Ovary (tissue), 3 donors: ENCODE measurements around the gene RABL6.
"Not testable (repeated sequence)": the region's sequence is repeated elsewhere in the genome, so short reads cannot be mapped to it uniquely, and the experiment has no call there.

ENCODE experiments used
- EP300 ChIP-seq: sonication (generic); formaldehyde crosslinking; IDR thresholded peaks from one replicate; pipeline ENCODE4 v1.6.1; 2017; ENCODE audit warnings: antibody characterized with exemption
- POLR2A ChIP-seq: fragments of 450-650 bp; IDR thresholded peaks from one replicate; pipeline ENCODE4 v1.6.1; 2017; ENCODE audit warnings: antibody characterized with exemption, mild to moderate bottlenecking, moderate library complexity
- TF ChIP-seq, protein P1 (sequence below), 3 donors: fragments of 450-650 bp in 2 of 3; fragments of 200-600 bp in 1 of 3; IDR thresholded peaks; one replicate each; pipeline versions ENCODE4 v1.5.1 to v1.8.0; 2016 to 2022; ENCODE audit warnings: antibody characterized with exemption in 3 of 3, mild to moderate bottlenecking in 1 of 3
- donor health status: DM: no; HTN: no; CAD: no.

DNA sequence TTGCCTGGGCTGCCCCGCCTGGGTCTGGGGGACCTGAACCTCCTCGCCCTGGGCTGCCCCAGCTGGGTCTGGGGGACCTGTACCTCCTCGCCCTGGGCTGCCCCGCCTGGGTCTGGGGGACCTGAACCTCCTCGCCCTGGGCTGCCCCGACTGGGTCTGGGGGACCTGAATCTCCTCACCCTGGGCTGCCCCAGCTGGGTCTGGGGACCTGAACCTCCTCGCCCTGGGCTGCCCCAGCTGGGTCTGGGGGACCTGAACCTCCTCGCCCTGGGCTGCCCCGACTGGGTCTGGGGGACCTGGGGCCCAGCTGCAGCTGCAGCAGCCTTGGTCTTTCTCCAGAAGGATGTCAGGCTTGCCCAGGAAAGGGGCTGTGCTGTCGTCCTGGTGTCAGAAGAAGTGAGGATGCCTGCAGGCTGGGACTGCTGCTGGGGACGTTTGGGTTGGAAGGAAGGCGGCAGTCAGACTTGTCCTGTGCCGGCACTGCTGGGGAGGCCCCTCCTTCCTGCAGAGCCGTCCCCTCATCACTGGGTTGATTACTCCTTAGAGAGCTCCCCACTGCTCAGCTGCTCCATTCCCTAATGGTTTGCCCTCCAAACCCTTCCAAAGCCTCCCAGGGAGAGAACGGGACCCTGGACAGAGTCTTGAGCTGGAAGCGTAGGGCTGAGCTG lies 25.8 kb downstream of the RABL6 start:
- TF ChIP-seq, protein P1, sequence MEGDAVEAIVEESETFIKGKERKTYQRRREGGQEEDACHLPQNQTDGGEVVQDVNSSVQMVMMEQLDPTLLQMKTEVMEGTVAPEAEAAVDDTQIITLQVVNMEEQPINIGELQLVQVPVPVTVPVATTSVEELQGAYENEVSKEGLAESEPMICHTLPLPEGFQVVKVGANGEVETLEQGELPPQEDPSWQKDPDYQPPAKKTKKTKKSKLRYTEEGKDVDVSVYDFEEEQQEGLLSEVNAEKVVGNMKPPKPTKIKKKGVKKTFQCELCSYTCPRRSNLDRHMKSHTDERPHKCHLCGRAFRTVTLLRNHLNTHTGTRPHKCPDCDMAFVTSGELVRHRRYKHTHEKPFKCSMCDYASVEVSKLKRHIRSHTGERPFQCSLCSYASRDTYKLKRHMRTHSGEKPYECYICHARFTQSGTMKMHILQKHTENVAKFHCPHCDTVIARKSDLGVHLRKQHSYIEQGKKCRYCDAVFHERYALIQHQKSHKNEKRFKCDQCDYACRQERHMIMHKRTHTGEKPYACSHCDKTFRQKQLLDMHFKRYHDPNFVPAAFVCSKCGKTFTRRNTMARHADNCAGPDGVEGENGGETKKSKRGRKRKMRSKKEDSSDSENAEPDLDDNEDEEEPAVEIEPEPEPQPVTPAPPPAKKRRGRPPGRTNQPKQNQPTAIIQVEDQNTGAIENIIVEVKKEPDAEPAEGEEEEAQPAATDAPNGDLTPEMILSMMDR (IDR thresholded peaks at IDR 0.05): not testable (repeated sequence)
- not testable (repeated sequence) for TF ChIP-seq POLR2A, EP300
